Fibroblast of mammary gland (primary cell): ENCODE results near the gene GYPA.
"Not testable (repeated sequence)": the region's sequence is repeated elsewhere in the genome, so short reads cannot be mapped to it uniquely, and the experiment has no call there.

Experiments used
- DNase-seq: peaks from one replicate; pipeline ENCODE4 v3.0.0-alpha.2; 2010; ENCODE audit warnings: low read depth
- H3K4me3 ChIP-seq: 2 replicates; pipeline ENCODE4 v1.5.1; 2011; ENCODE audit warnings: low read depth, mild to moderate bottlenecking, low read length, moderate library complexity; ENCODE audit not compliant: control insufficient read depth

The GYPA gene

GRCh38 chr4:144061556-144061955, 79.0 kb downstream of the GYPA start:
- H3K4me3 ChIP-seq, DNase-seq: not testable (repeated sequence)

- H3K4me3 ChIP-seq, DNase-seq: not testable (repeated sequence)
These were observed 80.2 kb downstream of the GYPA start for GRCh38 chr4:144060234-144060859.
